GM04504 (cell line): Measurements from ENCODE around the gene LRRC58.

Source experiments
- DNase-seq: peaks from one replicate; pipeline ENCODE4 v3.0.0-alpha.2; 2012; ENCODE audit warnings: low read depth

LRRC58 gene

DNA sequence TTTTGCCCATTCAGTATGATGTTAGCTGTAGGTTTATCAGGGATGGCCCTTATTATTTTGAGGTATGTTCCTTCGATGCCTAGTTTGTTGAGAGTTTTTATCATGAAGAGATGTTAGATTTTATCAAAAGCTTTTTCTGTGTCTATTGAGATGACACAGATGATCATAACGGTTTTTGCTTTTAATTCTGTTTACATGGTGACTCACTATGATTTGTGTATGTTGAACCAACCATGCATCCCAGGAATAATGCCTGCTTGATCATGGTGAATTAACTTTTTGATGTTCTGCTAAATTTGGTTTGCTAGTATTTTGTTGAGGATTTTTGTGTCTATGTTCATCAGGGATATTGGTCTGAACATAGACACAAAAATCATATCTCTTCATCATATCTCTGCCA is 72.4 kb downstream of the LRRC58 start:
- no peak for DNase-seq

DNA sequence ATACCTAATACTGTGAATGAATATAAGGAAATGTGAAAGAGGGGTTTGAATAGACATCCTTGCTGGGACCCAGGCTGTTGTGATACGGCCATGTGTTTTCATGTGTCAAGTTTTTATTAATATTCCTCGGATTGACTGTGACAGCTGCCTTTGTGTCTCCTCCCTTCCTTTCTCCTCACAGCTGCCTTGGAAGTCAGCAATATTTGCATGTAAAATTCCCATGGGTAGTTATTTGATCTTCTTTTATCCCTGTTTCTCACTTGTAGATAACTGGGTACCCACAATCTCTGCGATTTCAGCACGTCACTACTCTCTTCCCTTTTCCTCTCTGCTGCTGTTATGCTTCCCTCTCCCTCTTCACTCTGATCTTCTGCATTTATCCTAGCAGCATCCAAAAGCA is 73.5 kb downstream of the LRRC58 start:
- no peak for DNase-seq

GRCh38 chr3:120274739-120275167 is 74.4 kb downstream of the LRRC58 start:
- no peak for DNase-seq
